Ramos (cell line): ENCODE results near the gene WDFY3.

ENCODE experiments used
- in situ Hi-C: fragments of 300-500 bp; cut with MboI; formaldehyde crosslinking; loops from one replicate; pipeline ENCODE4 v1.14.3; 2022; ENCODE audit warnings: low sequenced_read_pairs; ENCODE audit not compliant: unreplicated experiment

Gene WDFY3

GRCh38 chr4:84913176-84913575 lies 53.3 kb downstream of the WDFY3 start:
- in situ Hi-C loops: no loop called here

- in situ Hi-C loops: no loop called here
These were observed 53.7 kb downstream of the WDFY3 start for GRCh38 chr4:84912741-84913140.

GRCh38 chr4:84908876-84909275 lies 57.6 kb downstream of the WDFY3 start:
- in situ Hi-C loops: no loop called here

- in situ Hi-C loops: no loop called here
These were observed 59.3 kb downstream of the WDFY3 start for GRCh38 chr4:84907145-84907544.

GRCh38 chr4:84905646-84906045 lies 60.8 kb downstream of the WDFY3 start:
- in situ Hi-C loops: no loop called here

GRCh38 chr4:84901740-84902281 lies 64.7 kb downstream of the WDFY3 start:
- in situ Hi-C loops: no loop called here

GRCh38 chr4:84901173-84901572 lies 65.3 kb downstream of the WDFY3 start:
- in situ Hi-C loops: no loop called here

- in situ Hi-C loops: no loop called here
These were observed 66.9 kb downstream of the WDFY3 start for GRCh38 chr4:84899616-84900015.

- in situ Hi-C loops: no loop called here
These were observed 69.0 kb downstream of the WDFY3 start for GRCh38 chr4:84897516-84897915.

GRCh38 chr4:84895283-84895682 lies 71.2 kb downstream of the WDFY3 start:
- in situ Hi-C loops: no loop called here

GRCh38 chr4:84894621-84895020 lies 71.9 kb downstream of the WDFY3 start:
- in situ Hi-C loops: no loop called here

- in situ Hi-C loops: no loop called here
These were observed 73.5 kb downstream of the WDFY3 start for GRCh38 chr4:84892950-84893349.

GRCh38 chr4:84887824-84888223 lies 78.7 kb downstream of the WDFY3 start:
- in situ Hi-C loops: no loop called here

GRCh38 chr4:84879651-84880200 lies 86.8 kb downstream of the WDFY3 start:
- in situ Hi-C loops: no loop called here

- in situ Hi-C loops: no loop called here
These were observed 87.9 kb downstream of the WDFY3 start for GRCh38 chr4:84878546-84878945.

GRCh38 chr4:84878090-84878489 lies 88.4 kb downstream of the WDFY3 start:
- in situ Hi-C loops: no loop called here

- in situ Hi-C loops: no loop called here
These were observed 89.2 kb downstream of the WDFY3 start for GRCh38 chr4:84877051-84877833.

GRCh38 chr4:84875636-84876371 lies 90.7 kb downstream of the WDFY3 start:
- in situ Hi-C loops: no loop called here

GRCh38 chr4:84874619-84875018 lies 91.9 kb downstream of the WDFY3 start:
- in situ Hi-C loops: no loop called here

- in situ Hi-C loops: no loop called here
These were observed 95.9 kb downstream of the WDFY3 start for GRCh38 chr4:84870398-84871163.
